Measurements from ENCODE around the gene ASL.

DNA sequence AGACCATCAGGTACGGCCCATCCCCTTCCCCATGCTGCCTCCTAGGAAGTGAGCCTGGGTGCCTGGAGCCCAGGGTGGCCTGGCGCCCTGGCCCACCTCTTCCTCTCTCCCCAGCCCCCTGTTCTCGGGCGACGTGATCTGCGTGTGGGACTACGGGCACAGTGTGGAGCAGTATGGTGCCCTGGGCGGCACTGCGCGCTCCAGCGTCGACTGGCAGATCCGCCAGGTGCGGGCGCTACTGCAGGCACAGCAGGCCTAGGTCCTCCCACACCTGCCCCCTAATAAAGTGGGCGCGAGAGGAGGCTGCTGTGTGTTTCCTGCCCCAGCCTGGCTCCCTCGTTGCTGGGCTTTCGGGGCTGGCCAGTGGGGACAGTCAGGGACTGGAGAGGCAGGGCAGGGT is 17.0 kb downstream of the ASL start:
- TF ChIP-seq, protein P1, sequence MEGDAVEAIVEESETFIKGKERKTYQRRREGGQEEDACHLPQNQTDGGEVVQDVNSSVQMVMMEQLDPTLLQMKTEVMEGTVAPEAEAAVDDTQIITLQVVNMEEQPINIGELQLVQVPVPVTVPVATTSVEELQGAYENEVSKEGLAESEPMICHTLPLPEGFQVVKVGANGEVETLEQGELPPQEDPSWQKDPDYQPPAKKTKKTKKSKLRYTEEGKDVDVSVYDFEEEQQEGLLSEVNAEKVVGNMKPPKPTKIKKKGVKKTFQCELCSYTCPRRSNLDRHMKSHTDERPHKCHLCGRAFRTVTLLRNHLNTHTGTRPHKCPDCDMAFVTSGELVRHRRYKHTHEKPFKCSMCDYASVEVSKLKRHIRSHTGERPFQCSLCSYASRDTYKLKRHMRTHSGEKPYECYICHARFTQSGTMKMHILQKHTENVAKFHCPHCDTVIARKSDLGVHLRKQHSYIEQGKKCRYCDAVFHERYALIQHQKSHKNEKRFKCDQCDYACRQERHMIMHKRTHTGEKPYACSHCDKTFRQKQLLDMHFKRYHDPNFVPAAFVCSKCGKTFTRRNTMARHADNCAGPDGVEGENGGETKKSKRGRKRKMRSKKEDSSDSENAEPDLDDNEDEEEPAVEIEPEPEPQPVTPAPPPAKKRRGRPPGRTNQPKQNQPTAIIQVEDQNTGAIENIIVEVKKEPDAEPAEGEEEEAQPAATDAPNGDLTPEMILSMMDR (IDR thresholded peaks at IDR 0.05): no peak
- TF ChIP-seq POLR2AphosphoS5 (IDR thresholded peaks at IDR 0.05) (no peak), POLR2A (IDR thresholded peaks at IDR 0.05) (no peak)

Data from prostate gland (tissue), 2 donors.